Thyroid gland (tissue), 4 donors: ENCODE results near the gene ZNF200. TPM values are rescaled to one million over a fixed set of nuclear protein-coding genes. Genes with fewer than 3 reads are reported as not detected.

Experiments
- DNase-seq, 2 donors: peaks; one replicate each; pipeline ENCODE4 v3.0.0-alpha.2; 2019
- H3K27ac ChIP-seq, 3 donors: fragments of 200-600 bp; sonication (generic); 1 replicate in 2 of 3; 2 replicates in 1 of 3; pipeline ENCODE4 v1.5.1; 2016 to 2019; ENCODE audit warnings: mild to moderate bottlenecking in 1 of 3, moderate library complexity in 1 of 3
- H3K27me3 ChIP-seq: fragments of 200-600 bp; sonication (generic); one replicate; pipeline ENCODE4 v1.5.1; 2019
- H3K36me3 ChIP-seq, 2 donors: fragments of 200-600 bp; sonication (generic); one replicate each; pipeline ENCODE4 v1.5.1; 2016 to 2019
- H3K4me1 ChIP-seq, 2 donors: fragments of 200-600 bp; sonication (generic); one replicate each; pipeline ENCODE4 v1.5.1; 2017 to 2019
- H3K4me3 ChIP-seq, 3 donors: fragments of 200-600 bp; sonication (generic); replicated peaks in 1 of 3; 1 replicate in 2 of 3; 2 replicates in 1 of 3; pipeline ENCODE4 v1.5.1; 2016; ENCODE audit warnings: mild to moderate bottlenecking in 1 of 3
- H3K9me3 ChIP-seq: fragments of 200-600 bp; sonication (generic); one replicate; pipeline ENCODE4 v1.5.1; 2017
- CTCF ChIP-seq, 6 experiments: fragments of 200-600 bp in 3 of 6; fragments of 450-650 bp in 3 of 6; sonication (generic) in 3 of 6; IDR thresholded peaks; one replicate each; pipeline ENCODE4 v1.5.1; 2016 to 2019; ENCODE audit warnings: antibody characterized with exemption in 6 of 6, mild to moderate bottlenecking in 2 of 6, inconsistent platforms in 1 of 6, moderate library complexity in 1 of 6
- POLR2A ChIP-seq, 2 donors: fragments of 450-650 bp; IDR thresholded peaks; one replicate each; pipeline ENCODE4 v1.6.1; 2017; ENCODE audit warnings: antibody characterized with exemption in 2 of 2, mild to moderate bottlenecking in 2 of 2, moderate library complexity in 1 of 2
- WGBS, 2 donors: methylation state at CpG; one replicate each; pipeline ENCODE4 v1.1.5; 2017; 5-methylcytosine and 5-hydroxymethylcytosine counted together
- intact Hi-C: fragments of 100-400 bp; cut with DNase I; formaldehyde crosslinking; loops from one replicate; pipeline ENCODE4 v1.15.1; 2023
- total RNA-seq, 4 donors: library from RNA; depleted of rRNA; stranded (reverse); fragments of >200 nt; gene quantifications; one replicate each; pipeline ENCODE4 v1.2.3, GENCODE V29; 2016

The ZNF200 gene
- total RNA-seq, 4 donors from 2014 or later: 6.4 to 10.8 (median 9.4) TPM

GRCh38 chr16:3259836-3260235 is 24.9 kb upstream of the ZNF200 start:
- DNase-seq: no peak
- TF ChIP-seq POLR2A (IDR thresholded peaks at IDR 0.05): no peak
- no peak for TF ChIP-seq CTCF (IDR thresholded peaks at IDR 0.05)

GRCh38 chr16:3256866-3257465 is 22.0 kb upstream of the ZNF200 start:
- 71 to 82% methylated on average over 8 to 9 of the region's 9 CpGs for WGBS, 2 donors
- Histone ChIP-seq H3K4me1 (no peaks in the 10 kb centered on the region), H3K27me3 (no peaks in the 10 kb centered on the region), H3K27ac (no peak overlapping the region), H3K36me3 (no peaks in the 10 kb centered on the region), H3K4me3 (no peak overlapping the region), H3K9me3 (no peaks in the 10 kb centered on the region)
- intact Hi-C loops: no loop called here
- TF ChIP-seq CTCF (IDR thresholded peaks at IDR 0.05): no peak
- no peak for TF ChIP-seq POLR2A (IDR thresholded peaks at IDR 0.05)
- no peak for DNase-seq

More at GRCh38 chr16:3259836-3260235, 24.9 kb upstream of the ZNF200 start:
- H3K4me3 ChIP-seq: no peak overlapping the region
- peaks cover 0 to 2% of the 10 kb centered on the region in 2 donors for H3K4me1 ChIP-seq
- no peaks in the 10 kb centered on the region for H3K9me3 ChIP-seq
- intact Hi-C loops: no loop called here
- H3K27me3 ChIP-seq: no peaks in the 10 kb centered on the region
- WGBS, 2 donors: 82 to 87% methylated on average over 8 of the region's 8 CpGs
- no peak overlapping the region for H3K27ac ChIP-seq
- H3K36me3 ChIP-seq: no peaks in the 10 kb centered on the region

DNA sequence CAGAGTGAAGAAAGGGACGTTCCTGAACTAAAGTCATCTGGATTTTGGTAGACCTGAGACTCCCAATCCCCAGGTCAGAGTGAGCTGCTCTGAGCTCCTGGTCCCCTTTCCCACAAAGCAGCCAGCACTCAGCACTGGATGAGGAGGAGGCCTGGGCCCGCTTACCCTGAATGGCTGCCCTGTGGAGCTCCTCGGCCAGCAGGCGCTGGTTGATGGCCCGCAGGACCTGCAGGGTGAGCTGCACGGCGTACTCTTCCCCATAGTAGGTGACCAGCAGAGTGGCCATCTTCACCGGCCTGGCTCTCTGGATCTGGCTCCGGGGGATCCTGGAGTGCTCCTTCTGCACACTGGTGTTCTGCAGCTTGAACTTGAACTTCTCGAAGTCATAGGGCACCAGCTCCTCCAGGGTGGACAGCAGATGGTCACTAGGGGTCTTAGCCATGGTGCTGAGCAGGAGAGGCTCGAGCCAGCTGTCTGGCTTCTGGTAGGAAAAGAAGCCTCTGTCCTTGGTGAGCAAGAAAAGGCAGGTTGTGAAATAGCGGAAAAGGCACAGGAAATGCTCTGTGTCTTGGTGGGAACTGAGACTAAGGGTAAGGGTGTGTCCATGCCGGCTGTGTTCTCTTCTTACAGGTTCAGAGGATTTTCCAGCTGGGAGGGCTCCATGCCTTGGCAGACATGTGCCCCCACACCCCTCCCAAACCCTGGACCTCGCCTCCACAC is 21.3 kb upstream of the ZNF200 start, which contains the start of gene MEFV:
Gene MEFV (minus strand): TSS at position 488 of the 720 bp plus-strand sequence. CDS start 46 bp downstream, at position 442.
- TF ChIP-seq CTCF (IDR thresholded peaks at IDR 0.05) (no peak), POLR2A (IDR thresholded peaks at IDR 0.05) (no peak)
- H3K4me3 ChIP-seq: no peak within 1 kb of the TSS
- H3K36me3 ChIP-seq: no peaks in the 10 kb centered on the region
- no peak within 1 kb of the TSS for H3K27ac ChIP-seq
- 80 to 81% methylated on average over 12 to 13 of the region's 14 CpGs for WGBS, 2 donors
- H3K27me3 ChIP-seq: no peaks in the 10 kb centered on the region
- no peak for DNase-seq
- no peaks in the 10 kb centered on the region for H3K9me3 ChIP-seq
- H3K4me1 ChIP-seq: no peaks in the 10 kb centered on the region
- intact Hi-C loops: no loop called here

DNA sequence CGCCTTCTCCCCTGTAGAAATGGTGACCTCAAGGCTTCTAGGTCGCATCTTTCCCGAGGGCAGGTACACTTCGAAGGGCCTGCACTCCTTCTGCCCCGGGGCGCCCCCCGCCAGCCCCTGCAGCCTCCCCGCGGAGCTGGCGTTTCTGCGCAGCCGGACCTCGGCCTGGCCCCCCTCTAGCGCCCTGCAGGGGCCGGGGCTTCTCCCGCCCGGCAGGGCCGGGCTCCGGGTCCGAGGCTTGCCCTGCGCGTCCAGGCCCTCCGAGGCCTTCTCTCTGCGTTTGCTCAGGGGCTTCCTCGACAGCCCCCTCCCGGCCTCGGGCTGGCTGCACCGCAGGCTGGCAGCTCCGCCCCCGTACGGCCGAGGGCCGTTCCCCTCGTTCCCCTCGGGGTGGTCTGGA is 19.4 kb upstream of the ZNF200 start:
- DNase-seq: no peak
- TF ChIP-seq CTCF (IDR thresholded peaks at IDR 0.05) (no peak), POLR2A (IDR thresholded peaks at IDR 0.05) (no peak)
- H3K9me3 ChIP-seq: no peaks in the 10 kb centered on the region

DNA sequence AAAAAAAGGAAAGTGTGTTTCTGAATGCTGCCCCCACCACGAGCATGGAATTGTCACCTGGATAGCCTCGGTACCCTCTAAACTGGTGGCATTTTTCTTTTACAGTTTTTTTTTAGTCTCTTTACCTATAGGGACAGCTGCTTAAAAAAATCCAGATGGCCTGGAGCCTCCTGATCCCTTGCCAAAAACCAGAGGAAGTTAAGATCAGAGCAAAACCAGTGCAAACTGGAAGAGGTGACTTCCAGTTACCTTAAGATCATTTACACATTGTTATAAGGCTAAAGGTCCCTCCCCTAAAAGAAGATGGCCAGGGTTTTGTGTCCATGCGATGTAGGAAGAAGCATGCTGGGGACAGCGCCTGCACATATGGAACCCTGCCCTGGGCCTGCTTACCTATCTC is 18.0 kb upstream of the ZNF200 start:
- no peak overlapping the region for H3K27ac ChIP-seq
- no peaks in the 10 kb centered on the region for H3K27me3 ChIP-seq
- no peak overlapping the region for H3K4me3 ChIP-seq
- TF ChIP-seq CTCF (IDR thresholded peaks at IDR 0.05) (no peak), POLR2A (IDR thresholded peaks at IDR 0.05) (no peak)
- 73 to 78% methylated on average over 4 of the region's 4 CpGs for WGBS, 2 donors
- H3K9me3 ChIP-seq: no peaks in the 10 kb centered on the region
- intact Hi-C loops: no loop called here
- no peak for DNase-seq
- no peaks in the 10 kb centered on the region for H3K4me1 ChIP-seq
- H3K36me3 ChIP-seq: no peaks in the 10 kb centered on the region

More for the DNA sequence above, 19.4 kb upstream of the ZNF200 start:
- intact Hi-C loops: no loop called here
- 33 to 37% methylated on average over 20 to 24 of the region's 35 CpGs for WGBS, 2 donors
- no peak overlapping the region for H3K27ac ChIP-seq
- no peaks in the 10 kb centered on the region for H3K4me1 ChIP-seq
- H3K27me3 ChIP-seq: no peaks in the 10 kb centered on the region
- H3K4me3 ChIP-seq: no peak overlapping the region
- no peaks in the 10 kb centered on the region for H3K36me3 ChIP-seq
